ENCODE data around the gene SPR.
A peak's percentile ranks its signal among the peaks of the same experiment; 100 is the strongest.

SPR gene

GRCh38 chr2:72933646-72934151 lies 46.5 kb downstream of the SPR start:
- H3K4me1 ChIP-seq (ENCODE audit: control insufficient read depth, insufficient read depth, low read length) = no peaks in the 10 kb centered on the region
- no peak for TF ChIP-seq ZNF768 (tag by site-specific recombination; IDR thresholded peaks at IDR 0.05)
- no peak for TF ChIP-seq ZNF404 (tag by site-specific recombination; IDR thresholded peaks at IDR 0.05)
- no peak for TF ChIP-seq ZIC2 (tag by site-specific recombination; IDR thresholded peaks at IDR 0.05)
- TF ChIP-seq ZBTB11 (tag by site-specific recombination; conservative IDR thresholded peaks at IDR 0.05; ENCODE audit: low read depth) = no peak
- H3K36me3 ChIP-seq (ENCODE audit: control insufficient read depth in 2 of 2, insufficient read depth in 1 of 2, low read length in 2 of 2) = no peaks in the 10 kb centered on the region
- no peaks in the 10 kb centered on the region for H3K9me3 ChIP-seq (ENCODE audit: control insufficient read depth, insufficient read depth, low read depth, low read length)
- H3K4me3 ChIP-seq (ENCODE audit: low read depth, low read length) = no peak overlapping the region
- no peak overlapping the region for H3K27ac ChIP-seq (ENCODE audit: extremely low read depth, low read depth, low read length)
- POLR2A ChIA-PET = no interaction called here
- CTCF ChIA-PET = interaction anchor here (0.9 to 8.6 kb wide), 4 partner anchors 16 to 40 kb away, joined by 3 to 85 read pairs (median 6); partner anchors contain the start of gene EMX1

- TF ChIP-seq KLF1 (tag by site-specific recombination; IDR thresholded peaks at IDR 0.05) (no peak), ZBTB17 (tag by site-specific recombination; IDR thresholded peaks at IDR 0.05) (peak; percentile 64; the same call in 1 of the 2 replicates), ZNF654 (tag by site-specific recombination; IDR thresholded peaks at IDR 0.05; ENCODE audit: low read depth) (peak; percentile 37), INSM2 (tag by site-specific recombination; IDR thresholded peaks at IDR 0.05) (no peak), CTCF (tag by site-specific recombination; IDR thresholded peaks at IDR 0.05) (peak; percentile 68), ZFP41 (tag by site-specific recombination; IDR thresholded peaks at IDR 0.05; ENCODE audit: borderline replicate concordance) (no peak)
- H3K36me3 ChIP-seq (ENCODE audit: control insufficient read depth in 2 of 2, insufficient read depth in 1 of 2, low read length in 2 of 2) = no peaks in the 10 kb centered on the region
- ChIA-PET CTCF (interaction anchor here (0.7 to 8.6 kb wide), 15 partner anchors 8 to 221 kb away, joined by 3 to 85 read pairs (median 4); partner anchors contain the start of genes EMX1 and SPR), POLR2A (no interaction called here)
- H3K9me3 ChIP-seq (ENCODE audit: control insufficient read depth, insufficient read depth, low read depth, low read length) = no peaks in the 10 kb centered on the region
- H3K27ac ChIP-seq (ENCODE audit: extremely low read depth, low read depth, low read length) = no peak overlapping the region
- H3K4me1 ChIP-seq (ENCODE audit: control insufficient read depth, insufficient read depth, low read length) = no peaks in the 10 kb centered on the region
- H3K4me3 ChIP-seq (ENCODE audit: low read depth, low read length) = no peak overlapping the region
Measured at GRCh38 chr2:72934683-72935610, 47.7 kb downstream of the SPR start.

- ChIA-PET POLR2A (no interaction called here), CTCF (interaction anchor here (0.7 to 8.6 kb wide), 13 partner anchors 9 to 1510 kb away, joined by 3 to 85 read pairs (median 4); partner anchors contain the start of genes EMX1 and SPR)
- Histone ChIP-seq H3K36me3 (ENCODE audit: control insufficient read depth in 2 of 2, insufficient read depth in 1 of 2, low read length in 2 of 2) (no peaks in the 10 kb centered on the region), H3K9me3 (ENCODE audit: control insufficient read depth, insufficient read depth, low read depth, low read length) (no peaks in the 10 kb centered on the region), H3K27ac (ENCODE audit: extremely low read depth, low read depth, low read length) (no peak overlapping the region), H3K4me1 (ENCODE audit: control insufficient read depth, insufficient read depth, low read length) (no peaks in the 10 kb centered on the region), H3K4me3 (ENCODE audit: low read depth, low read length) (no peak overlapping the region)
- no peak for TF ChIP-seq ZNF830 (tag by site-specific recombination; IDR thresholded peaks at IDR 0.05; ENCODE audit: low read depth)
- TF ChIP-seq ZNF138 (tag by site-specific recombination; IDR thresholded peaks at IDR 0.05; ENCODE audit: borderline replicate concordance) = no peak
- no peak for TF ChIP-seq SP2 (tag by site-specific recombination; IDR thresholded peaks at IDR 0.05)
- no peak for TF ChIP-seq BCL11B (tag by site-specific recombination; IDR thresholded peaks at IDR 0.05; ENCODE audit: low read depth)
- no peak for TF ChIP-seq ZNF174 (tag by site-specific recombination; IDR thresholded peaks at IDR 0.05)
- TF ChIP-seq ZNF133 (tag by site-specific recombination; IDR thresholded peaks at IDR 0.05) = no peak
- TF ChIP-seq ZNF777 (tag by site-specific recombination; IDR thresholded peaks at IDR 0.05; ENCODE audit: borderline replicate concordance) = no peak
- no peak for TF ChIP-seq PRDM10 (tag by site-specific recombination; IDR thresholded peaks at IDR 0.05)
Measured at GRCh38 chr2:72935611-72935957, 48.4 kb downstream of the SPR start.

Data from HEK293 (cell line).